A673 (cell line): ENCODE data around the gene SMIM5. TPM values are rescaled to one million over a fixed set of nuclear protein-coding genes. Genes with fewer than 3 reads are reported as not detected.

Experiments
- BruUV-seq: library from RNA; stranded (reverse); fragments of 400-500 nt; replicated peaks from 2 replicates; lab custom pipeline; 2021; lab: Mats Ljungman, UMichigan
- CTCF ChIA-PET: fragments of 300-600 bp; sonication (Branson Sonifier 250); formaldehyde crosslinking; loops from one replicate; lab custom pipeline; 2022; ENCODE audit warnings: antibody characterized with exemption; lab: Charles Lee
- POLR2A ChIA-PET: fragments of 300-600 bp; sonication (Branson Sonifier 250); formaldehyde crosslinking; loops from one replicate; lab custom pipeline; 2022; ENCODE audit warnings: antibody characterized with exemption; ENCODE audit not compliant: low non-redundant PET; lab: Charles Lee
- DNase-seq: peaks from one replicate; pipeline ENCODE4 v3.0.0-alpha.2; 2015; ENCODE audit warnings: low spot score
- H3K27ac ChIP-seq: fragments of 200-600 bp; sonication (generic); 2 replicates; pipeline ENCODE4 v1.5.1; 2016; ENCODE audit warnings: mixed run types, low read depth, mild to moderate bottlenecking, mixed read lengths, antibody characterized with exemption, low read length; ENCODE audit not compliant: poor library complexity, severe bottlenecking
- H3K27me3 ChIP-seq: fragments of 200-600 bp; sonication (generic); replicated peaks from 2 replicates; pipeline ENCODE4 v1.6.1; 2017; ENCODE audit warnings: mixed run types, low read depth, mild to moderate bottlenecking, mixed read lengths, antibody characterized with exemption, low read length; ENCODE audit not compliant: insufficient read depth, poor library complexity
- H3K36me3 ChIP-seq: fragments of 200-600 bp; sonication (generic); 2 replicates; pipeline ENCODE4 v1.6.1; 2016; ENCODE audit warnings: mixed run types, mild to moderate bottlenecking, mixed read lengths, antibody characterized with exemption, low read length; ENCODE audit not compliant: insufficient read depth, poor library complexity, severe bottlenecking
- H3K4me1 ChIP-seq: fragments of 200-600 bp; sonication (generic); 2 replicates; pipeline ENCODE4 v1.6.1; 2017; ENCODE audit warnings: mixed run types, mild to moderate bottlenecking, mixed read lengths, antibody characterized with exemption, low read length; ENCODE audit not compliant: insufficient read depth, poor library complexity, severe bottlenecking
- H3K4me3 ChIP-seq: fragments of 200-600 bp; sonication (generic); 2 replicates; pipeline ENCODE4 v1.5.1; 2016; ENCODE audit warnings: low read depth, mixed run types, mild to moderate bottlenecking, mixed read lengths, low read length; ENCODE audit not compliant: poor library complexity, severe bottlenecking
- H3K9me3 ChIP-seq: fragments of 200-600 bp; sonication (generic); 2 replicates; pipeline ENCODE4 v1.6.1; 2016; ENCODE audit warnings: mixed run types, low read depth, mild to moderate bottlenecking, mixed read lengths, antibody characterized with exemption, low read length; ENCODE audit not compliant: poor library complexity, severe bottlenecking
- CTCF ChIP-seq: fragments of 300-800, 200-600 bp; sonication (generic); conservative IDR thresholded peaks from 2 replicates; pipeline ENCODE4 v1.5.1; 2017; ENCODE audit warnings: low read depth, mild to moderate bottlenecking, antibody characterized with exemption, low read length, moderate library complexity, mixed read lengths
- EZH2 ChIP-seq: fragments of 200-600 bp; sonication (generic); IDR thresholded peaks from 2 replicates; pipeline ENCODE4 v1.6.1; 2017; ENCODE audit warnings: borderline replicate concordance, low read depth, mild to moderate bottlenecking, mixed read lengths, antibody characterized with exemption, low read length; ENCODE audit not compliant: poor library complexity, severe bottlenecking
- intact Hi-C: fragments of 100-400 bp; cut with micrococcal nuclease; formaldehyde crosslinking; loops from one replicate; pipeline ENCODE4 v1.10.0; 2022; ENCODE audit not compliant: unreplicated experiment
- total RNA-seq: library from RNA; stranded (reverse); gene quantifications from 2 replicates; pipeline ENCODE4 v1.2.3, GENCODE V29; 2021

Gene SMIM5
- total RNA-seq, 1 experiment from 2014 or later, result not detected

GRCh38 chr17:75689441-75689873, 56.2 kb downstream of the SMIM5 start:
- intact Hi-C loops, result no loop called here
- POLR2A ChIA-PET, result no interaction called here
- BruUV-seq, result no TSS peak
- Histone ChIP-seq H3K9me3 (no peaks in the 10 kb centered on the region), H3K27ac (no peak overlapping the region), H3K4me1 (peaks cover 44% of the 10 kb centered on the region), H3K4me3 (no peak overlapping the region), H3K36me3 (no peaks in the 10 kb centered on the region), H3K27me3 (no peaks in the 10 kb centered on the region)
- CTCF ChIA-PET, result no interaction called here
- DNase-seq, result no peak
- TF ChIP-seq EZH2 (no peak), CTCF (no peak)

Other genes with a start within 250 kb of the SMIM5 start
- gene GRB2, start 227.8 kb upstream of the SMIM5 start, total RNA-seq, result 95.2 and 101 TPM in 2 replicates
- 67.0 and 84.7 TPM in 2 replicates for gene TMEM94, start 176.8 kb upstream of the SMIM5 start, total RNA-seq
- 32.6 and 32.7 TPM in 2 replicates for gene CASKIN2, start 117.9 kb upstream of the SMIM5 start, total RNA-seq
- 36.5 and 36.6 TPM in 2 replicates for gene TSEN54, start 116.9 kb upstream of the SMIM5 start, total RNA-seq
- 10.8 and 14.4 TPM in 2 replicates for gene LLGL2, start 107.7 kb upstream of the SMIM5 start, total RNA-seq
- gene MYO15B, start 45.6 kb upstream of the SMIM5 start, total RNA-seq, result 9.3 and 14.7 TPM in 2 replicates
- 30.6 and 39.0 TPM in 2 replicates for gene RECQL5, start 33.7 kb downstream of the SMIM5 start, total RNA-seq
- 98.1 and 114 TPM in 2 replicates for gene SAP30BP, start 33.9 kb downstream of the SMIM5 start, total RNA-seq
- 0.95 and 2.4 TPM in 2 replicates for gene ITGB4, start 88.0 kb downstream of the SMIM5 start, total RNA-seq
- 18.3 and 29.7 TPM in 2 replicates for gene GALK1, start 131.8 kb downstream of the SMIM5 start, total RNA-seq
- gene UNK, start 151.4 kb downstream of the SMIM5 start, total RNA-seq, result 53.2 and 60.0 TPM in 2 replicates
- 0.37 and 2.2 TPM in 2 replicates for gene UNC13D, start 211.0 kb downstream of the SMIM5 start, total RNA-seq
- gene WBP2, start 221.9 kb downstream of the SMIM5 start, total RNA-seq, result 70.3 and 87.5 TPM in 2 replicates
- 0.46 and 0.95 TPM in 2 replicates for gene TRIM47, start 245.1 kb downstream of the SMIM5 start, total RNA-seq